Panc1 (cell line): Measurements from ENCODE around the gene RPS3.

Experiments
- POLR2AphosphoS5 ChIP-seq: IDR thresholded peaks from 2 replicates; pipeline ENCODE4 v1.6.1; 2012; ENCODE audit warnings: mild to moderate bottlenecking, low read depth, low read length, moderate library complexity
- TF ChIP-seq, protein P1 (sequence below): fragments of 450-650 bp; IDR thresholded peaks from 2 replicates; pipeline ENCODE4 v1.5.1; 2017; ENCODE audit warnings: mild to moderate bottlenecking

DNA sequence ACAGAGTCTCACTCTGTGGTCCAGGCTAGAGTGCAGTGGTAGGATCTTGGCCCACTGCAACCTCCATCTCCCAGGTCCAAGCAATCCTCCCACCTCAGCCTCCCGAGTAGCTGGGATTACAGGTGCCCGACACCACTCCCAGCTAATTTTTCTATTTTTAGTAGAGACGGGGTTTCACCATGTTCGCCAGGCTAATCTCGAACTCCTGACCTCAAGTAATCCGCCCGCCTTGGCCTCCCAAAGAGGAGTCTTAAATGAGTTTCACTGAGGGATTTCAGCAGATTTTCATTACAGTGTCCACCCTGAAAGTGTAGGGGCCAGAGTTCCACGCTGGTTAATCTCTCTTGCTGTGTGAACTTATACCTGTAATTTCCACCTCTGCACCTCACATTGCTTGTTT, 412 bp upstream of the RPS3 start:
- TF ChIP-seq, protein P1, sequence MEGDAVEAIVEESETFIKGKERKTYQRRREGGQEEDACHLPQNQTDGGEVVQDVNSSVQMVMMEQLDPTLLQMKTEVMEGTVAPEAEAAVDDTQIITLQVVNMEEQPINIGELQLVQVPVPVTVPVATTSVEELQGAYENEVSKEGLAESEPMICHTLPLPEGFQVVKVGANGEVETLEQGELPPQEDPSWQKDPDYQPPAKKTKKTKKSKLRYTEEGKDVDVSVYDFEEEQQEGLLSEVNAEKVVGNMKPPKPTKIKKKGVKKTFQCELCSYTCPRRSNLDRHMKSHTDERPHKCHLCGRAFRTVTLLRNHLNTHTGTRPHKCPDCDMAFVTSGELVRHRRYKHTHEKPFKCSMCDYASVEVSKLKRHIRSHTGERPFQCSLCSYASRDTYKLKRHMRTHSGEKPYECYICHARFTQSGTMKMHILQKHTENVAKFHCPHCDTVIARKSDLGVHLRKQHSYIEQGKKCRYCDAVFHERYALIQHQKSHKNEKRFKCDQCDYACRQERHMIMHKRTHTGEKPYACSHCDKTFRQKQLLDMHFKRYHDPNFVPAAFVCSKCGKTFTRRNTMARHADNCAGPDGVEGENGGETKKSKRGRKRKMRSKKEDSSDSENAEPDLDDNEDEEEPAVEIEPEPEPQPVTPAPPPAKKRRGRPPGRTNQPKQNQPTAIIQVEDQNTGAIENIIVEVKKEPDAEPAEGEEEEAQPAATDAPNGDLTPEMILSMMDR = no peak
- no peak for TF ChIP-seq POLR2AphosphoS5
